Muscle of back (tissue), 11 donors: ENCODE measurements around the gene TMPRSS4. TPM values are rescaled to one million over a fixed set of nuclear protein-coding genes. Genes with fewer than 3 reads are reported as not detected.

Source experiments
- DNase-seq, 3 donors: peaks; one replicate each; pipeline versions ENCODE4 v3.0.0 to v3.0.0-alpha.2; 2013
- polyA plus RNA-seq, 10 donors: library from polyadenylated mRNA; unstranded; fragments of 120-200 nt; gene quantifications; one replicate each; pipeline ENCODE4 v1.2.1, GENCODE V29; 2013; ENCODE audit not compliant: insufficient read length in 10 of 10

Gene TMPRSS4
- polyA plus RNA-seq, 10 donors: 0.04 to 1.3 (median 0.14) TPM

GRCh38 chr11:118152552-118153471, 75.9 kb downstream of the TMPRSS4 start, which contains the start of gene SCN4B:
Gene SCN4B (minus strand): TSS chr11:118152823. CDS start chr11:118152673, 150 bp downstream.
- peak; percentile 43 to 91 (median 77) for DNase-seq

GRCh38 chr11:118153516-118153915, 76.6 kb downstream of the TMPRSS4 start:
- DNase-seq: no peak

GRCh38 chr11:118153976-118154375, 77.1 kb downstream of the TMPRSS4 start:
- DNase-seq: no peak

GRCh38 chr11:118154641-118155040, 77.8 kb downstream of the TMPRSS4 start:
- DNase-seq: no peak

GRCh38 chr11:118155776-118156530, 79.1 kb downstream of the TMPRSS4 start:
- no peak for DNase-seq

- no peak for DNase-seq
These were observed 79.8 kb downstream of the TMPRSS4 start for GRCh38 chr11:118156531-118157185.

- no peak for DNase-seq
These were observed 80.5 kb downstream of the TMPRSS4 start for GRCh38 chr11:118157186-118157895.

- no peak for DNase-seq
These were observed 84.9 kb downstream of the TMPRSS4 start for GRCh38 chr11:118161786-118162185.

- no peak for DNase-seq
These were observed 86.0 kb downstream of the TMPRSS4 start for GRCh38 chr11:118162846-118163245.

- no peak for DNase-seq
These were observed 86.6 kb downstream of the TMPRSS4 start for GRCh38 chr11:118163494-118163893.

- DNase-seq: no peak
These were observed 88.0 kb downstream of the TMPRSS4 start for GRCh38 chr11:118164885-118165284.

GRCh38 chr11:118166641-118167040, 89.8 kb downstream of the TMPRSS4 start:
- no peak for DNase-seq

- no peak for DNase-seq
These were observed 90.4 kb downstream of the TMPRSS4 start for GRCh38 chr11:118167253-118167652.

- DNase-seq: no peak
These were observed 91.0 kb downstream of the TMPRSS4 start for GRCh38 chr11:118167906-118168305.

GRCh38 chr11:118168316-118168715, 91.4 kb downstream of the TMPRSS4 start:
- no peak for DNase-seq

- no peak for DNase-seq
These were observed 91.9 kb downstream of the TMPRSS4 start for GRCh38 chr11:118168751-118169150.

GRCh38 chr11:118169300-118170140, 92.6 kb downstream of the TMPRSS4 start:
- DNase-seq: no peak

GRCh38 chr11:118170231-118170630, 93.4 kb downstream of the TMPRSS4 start:
- no peak for DNase-seq

- no peak for DNase-seq
These were observed 94.0 kb downstream of the TMPRSS4 start for GRCh38 chr11:118170882-118171268.
